ENCODE data around the gene PIK3C2G.

DNA sequence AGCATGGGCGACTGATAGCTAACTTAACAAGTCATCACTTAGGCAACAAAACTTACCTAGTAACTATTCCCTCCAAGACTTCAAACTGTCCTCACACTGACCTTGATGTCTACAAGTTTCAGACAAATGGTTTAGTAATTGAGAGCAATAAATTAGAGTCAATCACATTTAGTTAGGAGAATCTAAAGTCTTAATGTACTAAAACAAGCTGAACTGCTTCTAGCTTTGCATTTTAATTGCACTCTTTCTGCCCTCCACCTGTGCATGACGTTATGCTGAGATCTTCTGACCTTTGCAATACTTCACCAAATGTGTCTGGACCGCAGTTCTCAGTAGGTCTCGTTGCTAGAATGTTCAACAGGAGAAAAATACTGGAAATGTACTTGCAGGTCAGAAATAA lies 158.0 kb downstream of the PIK3C2G start:
- no peak for TF ChIP-seq POLR2A (IDR thresholded peaks at IDR 0.05)
- TF ChIP-seq POLR2AphosphoS5 (IDR thresholded peaks at IDR 0.05; ENCODE audit: insufficient read depth in 1 of 2, low read depth in 1 of 2) = no peak
- TF ChIP-seq, protein P1, sequence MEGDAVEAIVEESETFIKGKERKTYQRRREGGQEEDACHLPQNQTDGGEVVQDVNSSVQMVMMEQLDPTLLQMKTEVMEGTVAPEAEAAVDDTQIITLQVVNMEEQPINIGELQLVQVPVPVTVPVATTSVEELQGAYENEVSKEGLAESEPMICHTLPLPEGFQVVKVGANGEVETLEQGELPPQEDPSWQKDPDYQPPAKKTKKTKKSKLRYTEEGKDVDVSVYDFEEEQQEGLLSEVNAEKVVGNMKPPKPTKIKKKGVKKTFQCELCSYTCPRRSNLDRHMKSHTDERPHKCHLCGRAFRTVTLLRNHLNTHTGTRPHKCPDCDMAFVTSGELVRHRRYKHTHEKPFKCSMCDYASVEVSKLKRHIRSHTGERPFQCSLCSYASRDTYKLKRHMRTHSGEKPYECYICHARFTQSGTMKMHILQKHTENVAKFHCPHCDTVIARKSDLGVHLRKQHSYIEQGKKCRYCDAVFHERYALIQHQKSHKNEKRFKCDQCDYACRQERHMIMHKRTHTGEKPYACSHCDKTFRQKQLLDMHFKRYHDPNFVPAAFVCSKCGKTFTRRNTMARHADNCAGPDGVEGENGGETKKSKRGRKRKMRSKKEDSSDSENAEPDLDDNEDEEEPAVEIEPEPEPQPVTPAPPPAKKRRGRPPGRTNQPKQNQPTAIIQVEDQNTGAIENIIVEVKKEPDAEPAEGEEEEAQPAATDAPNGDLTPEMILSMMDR (IDR thresholded peaks at IDR 0.05) = no peak

Data from vagina (tissue), 2 donors.